Panc1 (cell line): ENCODE results near the gene ASCC1.

Experiments
- POLR2AphosphoS5 ChIP-seq: IDR thresholded peaks from 2 replicates; pipeline ENCODE4 v1.6.1; 2012; ENCODE audit warnings: mild to moderate bottlenecking, low read depth, low read length, moderate library complexity
- TF ChIP-seq, protein P1 (sequence below), 2 experiments: IDR thresholded peaks; 2 replicates each; pipeline ENCODE4 v1.6.1; 2011 to 2012; ENCODE audit warnings: low read depth in 2 of 2, control low read depth in 1 of 2, low read length in 1 of 2, mild to moderate bottlenecking in 1 of 2, moderate library complexity in 1 of 2; ENCODE audit not compliant: insufficient read depth in 1 of 2

DNA sequence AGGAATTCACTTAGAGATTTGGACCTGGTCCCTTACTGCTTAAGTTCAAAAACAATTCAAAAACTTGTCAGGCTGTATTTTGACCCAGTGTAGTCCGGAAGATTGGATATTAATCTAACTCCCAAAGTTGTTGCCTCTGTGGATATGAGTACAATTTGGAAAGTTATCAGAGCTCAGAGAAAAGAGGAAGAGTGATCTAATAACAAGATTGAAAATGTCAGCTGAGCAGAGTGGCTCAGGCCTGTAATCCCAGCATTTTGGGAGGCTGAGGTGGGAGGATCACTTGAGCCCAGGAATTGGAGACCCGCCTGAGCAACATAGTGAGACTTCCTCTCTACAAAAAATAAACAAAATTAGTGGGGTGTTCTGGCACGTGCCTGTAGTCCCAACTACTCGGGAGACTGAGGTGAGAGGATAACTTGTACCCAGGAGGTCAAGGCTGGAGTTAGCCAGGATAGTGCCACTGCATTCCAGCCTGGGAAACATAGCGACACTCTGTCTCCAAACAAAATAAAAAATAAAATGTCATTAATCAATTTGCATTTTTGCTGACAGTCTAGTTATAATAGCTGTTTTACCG lies 3.2 kb upstream of the ASCC1 start:
- no peak for TF ChIP-seq POLR2AphosphoS5
- TF ChIP-seq, protein P1, sequence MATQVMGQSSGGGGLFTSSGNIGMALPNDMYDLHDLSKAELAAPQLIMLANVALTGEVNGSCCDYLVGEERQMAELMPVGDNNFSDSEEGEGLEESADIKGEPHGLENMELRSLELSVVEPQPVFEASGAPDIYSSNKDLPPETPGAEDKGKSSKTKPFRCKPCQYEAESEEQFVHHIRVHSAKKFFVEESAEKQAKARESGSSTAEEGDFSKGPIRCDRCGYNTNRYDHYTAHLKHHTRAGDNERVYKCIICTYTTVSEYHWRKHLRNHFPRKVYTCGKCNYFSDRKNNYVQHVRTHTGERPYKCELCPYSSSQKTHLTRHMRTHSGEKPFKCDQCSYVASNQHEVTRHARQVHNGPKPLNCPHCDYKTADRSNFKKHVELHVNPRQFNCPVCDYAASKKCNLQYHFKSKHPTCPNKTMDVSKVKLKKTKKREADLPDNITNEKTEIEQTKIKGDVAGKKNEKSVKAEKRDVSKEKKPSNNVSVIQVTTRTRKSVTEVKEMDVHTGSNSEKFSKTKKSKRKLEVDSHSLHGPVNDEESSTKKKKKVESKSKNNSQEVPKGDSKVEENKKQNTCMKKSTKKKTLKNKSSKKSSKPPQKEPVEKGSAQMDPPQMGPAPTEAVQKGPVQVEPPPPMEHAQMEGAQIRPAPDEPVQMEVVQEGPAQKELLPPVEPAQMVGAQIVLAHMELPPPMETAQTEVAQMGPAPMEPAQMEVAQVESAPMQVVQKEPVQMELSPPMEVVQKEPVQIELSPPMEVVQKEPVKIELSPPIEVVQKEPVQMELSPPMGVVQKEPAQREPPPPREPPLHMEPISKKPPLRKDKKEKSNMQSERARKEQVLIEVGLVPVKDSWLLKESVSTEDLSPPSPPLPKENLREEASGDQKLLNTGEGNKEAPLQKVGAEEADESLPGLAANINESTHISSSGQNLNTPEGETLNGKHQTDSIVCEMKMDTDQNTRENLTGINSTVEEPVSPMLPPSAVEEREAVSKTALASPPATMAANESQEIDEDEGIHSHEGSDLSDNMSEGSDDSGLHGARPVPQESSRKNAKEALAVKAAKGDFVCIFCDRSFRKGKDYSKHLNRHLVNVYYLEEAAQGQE (IDR thresholded peaks at IDR 0.05; ENCODE audit: insufficient read depth in 1 of 2, low read depth in 2 of 2, low read length in 1 of 2), result no peak
